Measurements from ENCODE around the gene IRF4. TPM values are rescaled to one million over a fixed set of nuclear protein-coding genes. Genes with fewer than 3 reads are reported as not detected.

The IRF4 gene
- total RNA-seq, 2 donors from 2014 or later = 1.1 to 1.8 TPM

- H3K27me3 ChIP-seq (replicated peaks; ENCODE audit: insufficient read depth) = no peaks in the 10 kb centered on the region
- H3K27ac ChIP-seq = no peak overlapping the region
- no peak for DNase-seq (ENCODE audit: low spot score)
- no peak for ATAC-seq (ENCODE audit: insufficient number of reproducible peaks, low FRiP score, low read depth)
- no peaks in the 10 kb centered on the region for H3K9me3 ChIP-seq
- peaks cover under 1 to 12% of the 10 kb centered on the region in 2 donors for H3K4me1 ChIP-seq (ENCODE audit: control insufficient read depth in 1 of 2, low read depth in 2 of 2)
- H3K4me3 ChIP-seq = no peak overlapping the region
- no peaks in the 10 kb centered on the region for H3K36me3 ChIP-seq
- no peak for TF ChIP-seq CTCF (IDR thresholded peaks at IDR 0.05)
Observed at GRCh38 chr6:387293-387741, 4.2 kb upstream of the IRF4 start.

- H3K4me3 ChIP-seq = no peak overlapping the region
- DNase-seq (ENCODE audit: low spot score) = no peak
- no peak overlapping the region for H3K27ac ChIP-seq
- no peaks in the 10 kb centered on the region for H3K27me3 ChIP-seq (replicated peaks; ENCODE audit: insufficient read depth)
- H3K9me3 ChIP-seq = no peaks in the 10 kb centered on the region
- H3K4me1 ChIP-seq (ENCODE audit: control insufficient read depth in 1 of 2, low read depth in 2 of 2) = peaks cover 3 to 23% of the 10 kb centered on the region in 2 donors
- no peaks in the 10 kb centered on the region for H3K36me3 ChIP-seq
- no peak for ATAC-seq (ENCODE audit: insufficient number of reproducible peaks, low FRiP score, low read depth)
- no peak for TF ChIP-seq CTCF (IDR thresholded peaks at IDR 0.05)
Observed at GRCh38 chr6:388202-388903, 3.2 kb upstream of the IRF4 start.

GRCh38 chr6:389143-389542 is 2.4 kb upstream of the IRF4 start:
- no peak for TF ChIP-seq CTCF (IDR thresholded peaks at IDR 0.05)
- H3K36me3 ChIP-seq = no peaks in the 10 kb centered on the region
- no peak overlapping the region for H3K27ac ChIP-seq
- H3K27me3 ChIP-seq (replicated peaks; ENCODE audit: insufficient read depth) = no peaks in the 10 kb centered on the region
- H3K4me1 ChIP-seq (ENCODE audit: control insufficient read depth in 1 of 2, low read depth in 2 of 2) = peaks cover 8 to 23% of the 10 kb centered on the region in 2 donors
- H3K9me3 ChIP-seq = no peaks in the 10 kb centered on the region
- no peak overlapping the region for H3K4me3 ChIP-seq
- no peak for ATAC-seq (ENCODE audit: insufficient number of reproducible peaks, low FRiP score, low read depth)
- no peak for DNase-seq (ENCODE audit: low spot score)

- ATAC-seq (ENCODE audit: insufficient number of reproducible peaks, low FRiP score, low read depth) = no peak
Observed at GRCh38 chr6:389622-390021, 1.9 kb upstream of the IRF4 start.

More at GRCh38 chr6:389622-390021, 1.9 kb upstream of the IRF4 start:
- Histone ChIP-seq H3K27me3 (replicated peaks; ENCODE audit: insufficient read depth) (no peaks in the 10 kb centered on the region), H3K36me3 (no peaks in the 10 kb centered on the region), H3K9me3 (no peaks in the 10 kb centered on the region), H3K4me1 (ENCODE audit: control insufficient read depth in 1 of 2, low read depth in 2 of 2) (peaks cover 8 to 23% of the 10 kb centered on the region in 2 donors), H3K27ac (no peak overlapping the region), H3K4me3 (no peak overlapping the region)
- DNase-seq (ENCODE audit: low spot score) = no peak
- no peak for TF ChIP-seq CTCF (IDR thresholded peaks at IDR 0.05)
